NCI-H187 treated with DMSO at 0.1 percent for 48 hours (cell line): ENCODE results near the gene CETP.

Experiments
- DNase-seq: peaks from one replicate; lab custom pipeline; 2025; lab: John Stamatoyannopoulos, UW

Gene CETP, protein sequence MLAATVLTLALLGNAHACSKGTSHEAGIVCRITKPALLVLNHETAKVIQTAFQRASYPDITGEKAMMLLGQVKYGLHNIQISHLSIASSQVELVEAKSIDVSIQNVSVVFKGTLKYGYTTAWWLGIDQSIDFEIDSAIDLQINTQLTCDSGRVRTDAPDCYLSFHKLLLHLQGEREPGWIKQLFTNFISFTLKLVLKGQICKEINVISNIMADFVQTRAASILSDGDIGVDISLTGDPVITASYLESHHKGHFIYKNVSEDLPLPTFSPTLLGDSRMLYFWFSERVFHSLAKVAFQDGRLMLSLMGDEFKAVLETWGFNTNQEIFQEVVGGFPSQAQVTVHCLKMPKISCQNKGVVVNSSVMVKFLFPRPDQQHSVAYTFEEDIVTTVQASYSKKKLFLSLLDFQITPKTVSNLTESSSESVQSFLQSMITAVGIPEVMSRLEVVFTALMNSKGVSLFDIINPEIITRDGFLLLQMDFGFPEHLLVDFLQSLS

DNA sequence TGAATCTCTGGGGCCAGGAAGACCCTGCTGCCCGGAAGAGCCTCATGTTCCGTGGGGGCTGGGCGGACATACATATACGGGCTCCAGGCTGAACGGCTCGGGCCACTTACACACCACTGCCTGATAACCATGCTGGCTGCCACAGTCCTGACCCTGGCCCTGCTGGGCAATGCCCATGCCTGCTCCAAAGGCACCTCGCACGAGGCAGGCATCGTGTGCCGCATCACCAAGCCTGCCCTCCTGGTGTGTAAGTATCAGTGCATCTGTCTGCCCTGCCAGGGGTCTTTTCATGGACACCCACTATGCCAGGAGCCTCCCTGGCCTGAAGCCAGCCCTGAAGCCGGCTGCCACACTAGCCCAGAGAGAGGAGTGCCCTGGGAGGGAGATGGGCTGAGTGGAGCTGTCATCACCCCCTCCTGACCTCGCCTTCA, at the start of gene CETP:
Gene CETP (plus strand): TSS at position 100 of the 431 bp plus-strand sequence. CDS start 30 bp downstream, at position 130.
- no peak for DNase-seq

DNA sequence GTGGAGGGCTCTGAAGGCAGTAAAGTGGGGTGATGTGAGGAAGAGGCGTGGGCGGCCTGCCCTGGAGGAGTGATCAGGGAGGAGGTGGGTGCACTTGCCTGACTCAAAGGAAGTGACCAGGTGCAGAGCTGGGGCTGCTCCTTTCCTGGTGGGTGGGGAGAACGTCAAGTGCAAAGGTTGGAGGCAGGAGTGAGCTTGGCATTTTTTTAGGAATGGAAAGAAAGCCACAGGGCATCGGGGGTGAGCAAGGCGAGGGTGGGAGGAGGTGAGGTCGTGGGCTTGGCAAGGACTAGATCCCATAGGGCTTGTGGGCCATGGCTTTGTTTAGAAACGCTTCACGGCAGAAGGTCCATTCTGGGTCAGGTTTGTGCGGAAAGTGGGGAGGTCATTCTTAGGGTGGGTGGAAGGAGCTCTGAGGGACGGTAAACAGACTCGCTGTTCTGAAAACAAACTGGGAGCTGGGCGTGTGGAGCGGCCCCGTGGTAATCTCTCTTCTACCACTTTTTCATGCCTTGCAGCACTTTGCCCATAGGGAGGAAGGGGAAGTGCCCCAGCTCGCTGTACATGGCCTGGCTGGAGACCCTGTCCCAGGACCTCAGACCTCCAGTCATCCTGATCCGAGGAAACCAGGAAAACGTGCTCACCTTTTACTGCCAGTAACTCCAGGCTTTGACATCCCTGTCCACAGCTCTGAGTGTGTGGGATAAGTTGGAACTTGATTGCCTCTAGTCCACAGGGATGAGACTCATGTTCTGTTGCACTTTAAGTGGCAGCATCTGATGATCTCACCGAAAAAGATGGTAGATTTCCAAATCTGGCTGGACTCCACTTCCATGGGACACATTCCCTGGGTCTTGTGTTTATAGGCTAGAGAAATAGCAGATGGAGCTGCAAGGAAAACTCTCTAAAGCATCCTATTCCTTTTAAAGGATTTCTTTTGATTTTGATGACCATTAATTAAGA, 48.7 kb upstream of the CETP start:
- DNase-seq: no peak

DNA sequence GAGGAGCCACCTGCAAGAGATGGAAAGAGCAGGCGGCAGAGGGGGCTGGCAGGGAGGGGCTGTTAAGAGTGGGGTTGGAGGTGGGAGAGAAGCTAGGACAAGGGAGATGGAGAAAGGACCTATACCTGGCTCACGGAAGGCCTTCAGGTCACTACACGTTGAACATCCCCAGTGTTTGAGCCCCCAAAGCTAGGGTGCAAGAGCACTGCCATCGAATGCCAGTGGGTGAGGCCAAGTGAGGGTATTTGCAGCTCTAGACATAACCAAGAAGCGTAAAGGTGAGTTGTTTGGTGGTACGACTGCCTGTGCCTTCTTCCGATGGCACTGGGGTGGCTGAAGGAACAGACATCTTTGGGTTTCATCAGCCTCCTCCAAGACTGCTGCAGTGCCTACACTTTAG, 46.9 kb upstream of the CETP start:
- no peak for DNase-seq

DNA sequence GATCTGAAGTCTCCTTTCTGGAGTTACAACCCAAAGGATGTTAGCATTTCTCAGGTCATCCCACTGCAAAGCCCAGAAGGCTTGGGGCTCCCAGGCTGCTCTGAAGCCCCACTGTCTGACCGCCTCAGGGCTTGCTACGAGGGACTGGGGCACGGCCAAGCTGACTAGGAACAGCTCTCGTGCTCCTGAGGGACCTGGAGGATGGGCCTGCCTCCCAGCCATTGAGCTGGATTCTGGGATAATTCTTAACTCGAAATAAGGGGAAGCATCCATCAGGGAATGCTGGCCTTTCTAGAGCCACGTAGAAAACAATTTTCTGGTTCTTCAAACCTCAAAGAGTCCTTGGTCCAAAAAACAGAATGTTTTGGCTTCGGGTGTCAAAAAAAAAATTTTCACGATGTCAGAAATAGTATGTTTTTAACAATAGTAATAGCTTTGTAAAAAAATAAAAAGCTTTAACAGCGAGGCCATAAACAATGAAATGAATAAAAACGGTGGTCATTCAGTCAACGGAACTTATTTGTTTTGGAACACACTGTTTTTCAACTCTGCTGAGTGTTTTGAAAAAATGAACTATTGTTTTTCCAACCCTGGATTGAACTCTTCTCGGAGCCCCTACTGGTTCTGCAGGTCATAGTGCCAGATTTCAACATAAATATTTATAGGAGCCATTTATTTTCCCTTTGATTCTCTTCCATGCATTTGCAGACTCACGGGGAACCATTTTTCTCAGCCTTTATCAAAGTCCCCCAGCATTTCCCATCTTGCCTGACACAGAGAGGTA, 46.2 kb upstream of the CETP start:
- DNase-seq: no peak

DNA sequence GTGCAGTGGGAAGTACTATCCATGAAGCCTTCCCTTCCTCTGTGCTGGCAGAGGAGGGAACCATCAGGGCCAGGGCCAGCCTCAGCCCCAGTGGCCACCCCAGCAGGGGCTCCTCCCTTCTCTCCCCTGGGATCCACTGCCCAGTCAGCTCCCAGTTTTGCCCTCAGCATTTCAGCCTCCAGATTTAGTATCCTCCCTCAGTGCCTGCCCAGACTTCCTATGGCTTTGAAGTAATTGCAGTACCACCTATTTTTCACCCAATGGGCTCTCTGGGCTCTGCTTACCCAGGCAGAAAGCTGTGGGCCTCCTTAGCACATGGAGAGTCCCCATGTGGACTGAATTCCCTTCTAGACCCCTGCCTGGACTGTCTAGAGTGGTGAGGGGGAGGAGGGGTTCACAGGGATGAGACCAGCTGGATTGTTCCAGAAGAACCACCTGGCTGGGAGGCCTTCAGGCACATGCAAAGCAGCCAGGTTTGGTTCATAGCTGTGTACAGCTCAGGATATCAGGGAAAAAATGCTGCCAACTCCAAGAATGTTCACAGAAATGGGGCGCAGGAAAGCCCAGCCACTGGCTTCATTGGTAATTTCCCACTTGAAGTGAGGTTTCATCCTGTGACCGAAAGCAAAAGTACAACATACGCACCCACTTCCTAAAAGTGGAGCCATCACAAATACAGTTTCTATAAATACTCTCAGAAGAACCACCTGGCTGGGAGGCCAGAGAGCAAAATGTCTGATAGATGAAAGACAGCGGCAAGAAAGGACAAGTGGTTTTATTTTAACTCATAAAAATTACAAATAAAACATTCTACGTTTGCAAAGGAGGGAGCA, 45.0 kb upstream of the CETP start:
- no peak for DNase-seq

DNA sequence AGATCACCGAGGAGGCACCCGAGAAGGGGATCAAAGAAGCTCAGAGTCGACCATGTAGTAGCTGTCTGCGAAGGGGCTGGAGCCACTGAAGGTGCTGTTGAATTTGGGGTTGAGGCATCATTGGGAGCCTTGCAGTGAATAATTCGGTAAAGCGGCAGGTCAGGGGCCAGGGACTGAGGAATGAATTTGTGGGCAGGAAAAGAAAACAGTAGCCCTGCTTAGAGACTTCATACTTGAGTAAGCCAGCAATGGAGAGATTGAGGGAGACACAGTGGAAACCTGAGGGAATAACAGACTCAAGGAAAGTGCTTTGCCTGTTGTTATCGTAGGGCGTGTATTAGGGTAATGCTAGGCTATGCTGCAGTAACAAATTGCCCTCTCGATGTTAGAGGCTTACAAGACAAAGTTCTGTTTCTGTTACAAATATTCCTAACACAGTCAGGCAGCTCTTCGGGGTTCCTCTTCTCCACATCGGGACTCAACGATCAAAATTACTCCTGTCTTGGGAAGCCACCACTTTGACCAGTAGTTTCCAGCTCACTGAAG, 43.2 kb upstream of the CETP start:
- no peak for DNase-seq

DNA sequence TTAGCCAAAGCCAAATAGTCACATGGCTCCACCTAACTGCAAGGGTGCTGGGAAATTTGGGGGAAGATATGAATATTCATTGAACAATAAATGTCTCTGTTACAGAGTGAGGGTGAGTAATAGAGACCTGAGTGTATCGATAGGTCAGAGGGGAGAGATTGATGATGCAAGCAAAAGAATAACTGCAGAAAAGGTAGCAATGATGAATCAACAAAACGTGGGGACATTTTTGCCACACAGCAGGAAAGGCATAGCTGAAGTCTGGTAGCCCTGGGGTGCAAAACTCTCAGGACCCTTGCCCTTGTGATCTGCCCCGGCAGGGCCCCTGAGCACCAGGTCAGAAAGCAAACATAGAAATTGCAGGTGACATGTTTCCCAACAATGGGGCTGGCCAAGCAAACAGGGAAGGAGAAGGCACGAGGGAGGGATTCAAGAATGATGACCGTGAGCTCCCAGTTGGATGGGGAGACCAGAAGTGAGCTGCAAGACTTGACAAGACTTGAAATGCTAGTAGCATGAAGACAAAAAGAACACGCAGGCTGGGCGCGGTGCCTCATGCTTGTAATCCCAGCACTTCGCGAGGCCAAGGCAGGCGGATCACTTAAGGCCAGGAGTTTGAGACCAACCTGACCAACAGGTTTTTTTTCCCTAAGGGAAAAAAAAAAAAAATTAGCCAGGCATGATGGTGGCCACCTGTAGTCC, 42.5 kb upstream of the CETP start:
- no peak for DNase-seq

DNA sequence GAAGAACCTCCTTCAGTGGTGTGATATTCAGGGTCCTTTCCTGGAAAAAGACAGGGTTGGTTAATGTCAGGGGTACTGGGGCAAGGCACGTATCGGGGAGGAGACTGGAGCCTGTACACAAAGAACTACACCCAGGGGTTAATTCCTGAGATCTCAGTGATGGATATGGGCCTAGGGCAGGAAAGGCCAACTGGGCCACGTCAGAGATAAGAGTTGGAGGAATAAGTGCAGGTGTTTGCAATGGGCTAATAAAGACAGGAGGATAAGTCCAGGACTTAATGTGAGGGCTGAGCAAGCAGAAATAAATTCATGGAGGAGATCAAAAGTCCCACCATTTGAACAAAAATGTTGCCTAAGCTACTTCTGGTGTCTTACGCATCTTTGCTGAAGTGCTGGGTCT, 40.2 kb upstream of the CETP start:
- no peak for DNase-seq

DNA sequence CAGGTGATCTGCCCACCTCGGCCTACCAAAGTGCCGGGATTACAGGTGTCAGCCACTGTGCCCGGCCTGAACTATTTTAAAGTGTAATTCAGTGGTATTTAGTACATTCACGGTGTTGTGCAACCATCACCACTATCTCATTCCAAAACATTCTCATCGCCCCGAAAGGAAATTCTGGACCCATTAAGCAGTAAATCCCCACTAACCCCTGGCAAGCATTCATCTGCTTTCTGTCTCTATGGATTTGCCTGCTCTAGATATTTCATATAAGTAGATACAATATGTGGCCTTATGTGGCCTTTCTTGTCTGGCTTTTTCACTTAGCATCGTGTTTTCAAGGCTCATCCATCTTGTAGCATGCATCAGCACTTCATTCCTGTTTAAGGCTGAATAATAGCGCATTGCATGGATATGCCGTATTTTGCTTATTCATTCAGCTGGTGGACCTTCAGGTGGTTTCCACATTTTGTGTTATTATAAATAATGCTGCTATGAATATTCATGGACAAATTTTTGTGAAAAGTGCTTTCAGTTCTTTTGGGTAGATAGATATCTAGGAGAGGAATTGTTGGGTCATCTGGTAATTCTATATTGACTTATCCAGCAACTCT, 38.2 kb upstream of the CETP start:
- no peak for DNase-seq

DNA sequence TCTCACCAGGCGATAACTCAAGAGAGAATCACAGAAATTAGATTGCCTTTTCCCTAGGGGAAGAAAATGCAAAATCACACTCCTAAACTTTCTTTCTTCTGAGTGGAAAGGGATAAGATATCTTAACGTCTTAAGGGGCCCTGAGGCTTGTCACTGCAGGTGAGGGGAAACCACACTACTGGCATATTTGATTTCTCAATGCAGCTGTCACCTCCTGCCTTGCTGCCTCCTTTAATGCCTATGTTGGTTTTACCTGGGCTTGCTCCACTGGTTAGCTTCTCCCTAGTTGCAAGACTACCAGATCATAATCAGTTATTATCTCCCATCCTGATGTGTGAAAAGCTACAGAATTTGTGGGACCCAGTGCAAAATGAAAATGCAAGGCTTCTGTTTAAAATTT, 34.3 kb upstream of the CETP start:
- no peak for DNase-seq

DNA sequence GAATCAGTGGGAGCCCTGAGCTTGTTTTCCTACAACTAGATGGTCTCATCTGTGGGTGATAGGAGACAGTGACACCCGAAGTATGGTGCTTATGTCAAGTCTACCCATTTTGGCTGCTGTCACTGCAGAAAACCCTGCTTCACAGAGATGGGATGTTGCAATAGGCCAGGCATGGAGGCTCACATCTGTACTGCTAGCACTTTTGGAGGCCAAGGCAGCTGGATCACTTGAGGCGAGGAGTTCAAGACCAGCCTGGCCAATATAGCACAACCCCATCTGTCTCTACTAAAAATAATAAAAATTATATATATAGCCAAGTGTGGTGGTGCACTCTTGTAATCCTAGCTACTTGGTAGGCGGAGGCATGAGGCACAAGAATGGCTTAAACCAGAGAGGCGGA, 32.1 kb upstream of the CETP start:
- no peak for DNase-seq

DNA sequence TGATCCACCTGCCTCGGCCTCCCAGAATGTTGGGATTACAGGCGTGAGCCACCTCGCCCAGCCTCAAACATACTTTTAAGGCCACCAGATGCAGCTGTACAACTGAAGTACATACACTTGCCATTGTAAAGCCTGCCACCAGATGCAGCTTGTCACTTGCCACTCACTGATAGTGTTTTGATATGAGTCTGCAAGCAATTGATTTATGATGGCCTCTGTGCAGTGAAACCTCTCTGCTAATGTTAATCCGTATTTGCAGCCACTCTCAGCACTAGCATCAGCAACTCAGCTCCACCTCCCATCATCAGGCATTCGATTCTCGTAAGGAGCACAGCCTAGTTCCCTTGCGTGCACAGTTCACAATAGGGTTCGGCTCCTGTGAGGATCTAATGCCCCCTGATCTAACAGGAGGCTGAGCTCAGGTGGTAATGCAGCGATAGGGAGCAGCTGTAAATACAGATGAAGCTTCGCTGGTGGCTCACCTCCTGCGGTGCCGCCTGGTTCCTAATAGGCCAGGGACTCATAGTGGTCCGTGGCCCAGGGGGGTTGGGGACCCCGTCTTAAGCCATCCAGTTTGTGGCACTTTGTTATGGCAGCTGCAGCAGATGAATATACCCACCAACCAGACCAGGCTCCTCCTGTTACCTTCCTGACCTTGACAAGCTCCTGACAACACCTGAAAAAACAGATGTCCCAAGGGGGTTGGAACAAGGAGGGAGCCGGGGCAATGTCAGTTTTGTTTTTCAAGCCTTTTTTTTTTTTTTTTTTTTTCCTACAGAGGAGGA, 31.1 kb upstream of the CETP start:
- peak; percentile 23 for DNase-seq

DNA sequence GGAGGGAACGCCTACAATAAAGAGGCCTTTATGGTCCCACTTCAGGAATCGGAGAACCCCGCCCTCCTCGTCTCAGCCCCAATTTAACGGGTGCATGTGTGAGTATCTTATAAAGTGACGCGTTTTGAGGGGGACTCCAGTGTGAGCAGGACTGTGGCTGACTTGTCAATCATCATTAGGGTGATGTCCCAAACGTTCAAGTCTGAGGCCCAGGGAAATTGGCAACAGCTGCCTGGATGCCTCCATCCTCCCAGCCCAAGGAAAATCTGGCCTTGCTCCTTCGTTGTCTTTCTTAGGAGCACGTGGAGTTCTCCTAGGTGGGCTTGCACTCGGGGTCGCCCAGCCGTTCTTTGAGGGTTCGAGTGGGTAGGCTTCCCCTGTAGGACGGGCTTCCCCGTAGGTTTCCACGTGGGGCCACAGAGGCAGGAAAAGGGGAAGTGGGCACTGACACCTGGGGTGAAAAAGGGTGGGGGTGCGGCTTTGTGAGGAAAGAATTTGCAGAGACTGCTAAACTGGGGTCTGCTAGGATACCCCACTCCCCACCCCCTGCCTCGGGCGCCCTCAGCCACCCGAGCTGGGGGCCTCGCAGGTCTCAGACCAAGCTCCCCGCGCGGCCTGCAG, 30.4 kb upstream of the CETP start:
- no peak for DNase-seq

DNA sequence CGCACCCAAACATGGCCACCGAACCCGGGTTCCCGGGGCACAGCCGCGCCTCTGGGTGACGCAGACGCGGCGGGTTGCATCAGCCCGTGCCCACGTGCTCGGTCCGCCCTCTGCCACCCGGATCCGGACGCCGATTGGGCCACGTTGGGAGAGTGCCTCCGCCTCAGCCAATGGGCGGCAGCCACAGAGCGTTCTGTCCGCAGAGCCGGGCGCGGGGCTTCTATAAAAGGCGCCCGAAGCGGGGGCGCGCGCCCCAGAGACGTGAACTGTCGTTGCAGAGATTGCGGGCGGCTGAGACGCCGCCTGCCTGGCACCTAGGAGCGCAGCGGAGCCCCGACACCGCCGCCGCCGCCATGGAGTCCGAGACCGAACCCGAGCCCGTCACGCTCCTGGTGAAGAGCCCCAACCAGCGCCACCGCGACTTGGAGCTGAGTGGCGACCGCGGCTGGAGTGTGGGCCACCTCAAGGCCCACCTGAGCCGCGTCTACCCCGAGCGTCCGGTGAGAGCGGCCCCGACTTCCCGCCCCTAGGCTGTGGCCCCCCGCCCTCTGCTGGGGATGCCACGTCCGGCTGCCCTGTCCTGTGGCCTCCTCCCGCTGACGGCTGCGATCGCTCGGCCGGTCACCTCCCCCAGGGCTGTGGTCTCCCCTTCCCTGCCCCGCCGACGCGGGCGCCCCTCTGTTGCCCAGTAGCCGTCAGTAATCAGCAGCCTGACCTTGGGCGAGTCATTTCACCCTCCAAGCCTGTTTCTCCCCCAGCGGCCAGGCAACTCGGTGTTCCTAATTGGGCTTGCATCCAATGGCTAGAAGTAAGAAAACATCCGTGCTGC, 29.6 kb upstream of the CETP start, which contains the start of gene HERPUD1:
Gene HERPUD1 (plus strand): TSS at position 251 of the 829 bp plus-strand sequence. CDS start 103 bp downstream, at position 354.
- peak; percentile 27 for DNase-seq

DNA sequence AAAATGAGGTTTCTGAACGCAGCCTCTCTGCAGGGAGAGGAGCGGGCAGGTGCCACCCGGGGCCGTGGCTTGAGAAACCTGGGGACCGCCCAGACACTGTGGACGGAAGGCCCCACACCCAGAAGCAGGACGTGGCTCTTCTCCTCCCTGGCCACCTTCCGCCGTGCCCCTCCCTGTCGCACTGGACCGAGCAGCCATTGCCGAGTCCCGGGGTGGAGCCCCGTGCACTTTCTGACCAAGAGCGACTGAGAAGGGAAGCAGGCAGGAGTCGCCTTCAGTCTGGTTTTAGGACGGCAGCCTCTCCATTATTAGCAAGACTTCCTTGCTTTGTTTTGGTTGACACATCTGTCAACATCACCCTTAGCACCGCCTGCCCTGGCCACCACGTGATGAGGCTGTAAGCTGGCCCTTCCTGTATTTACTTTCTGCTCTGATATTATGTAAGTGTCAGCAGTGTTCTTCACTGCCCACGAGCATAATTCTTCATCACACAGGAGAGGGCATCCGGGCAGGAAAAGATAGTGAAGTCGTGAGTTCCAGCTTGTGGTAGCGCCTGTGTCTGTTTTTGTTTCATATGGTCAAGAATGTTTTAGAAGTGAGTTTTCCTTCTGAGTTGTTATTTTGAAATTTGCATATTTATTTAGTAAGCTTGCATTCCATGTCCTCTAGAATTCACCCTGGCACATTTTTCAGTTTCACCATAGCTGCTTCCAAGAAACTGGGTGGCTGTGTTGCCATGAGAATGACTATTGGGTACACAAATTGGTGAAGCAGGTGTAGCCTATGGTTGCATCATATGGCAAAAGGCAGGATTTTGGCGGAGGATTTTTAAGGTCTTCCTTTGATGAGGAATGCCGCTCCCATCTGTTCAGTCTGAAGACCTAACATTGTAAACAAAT, 28.8 kb upstream of the CETP start:
- no peak for DNase-seq
